COR-L47 (cell line): ENCODE results near the gene MAD1L1.
A peak's percentile ranks its signal among the peaks of the same experiment; 100 is the strongest.

Experiments
- DNase-seq: peaks from one replicate; lab custom pipeline; 2025; lab: John Stamatoyannopoulos, UW

Gene MAD1L1

DNA sequence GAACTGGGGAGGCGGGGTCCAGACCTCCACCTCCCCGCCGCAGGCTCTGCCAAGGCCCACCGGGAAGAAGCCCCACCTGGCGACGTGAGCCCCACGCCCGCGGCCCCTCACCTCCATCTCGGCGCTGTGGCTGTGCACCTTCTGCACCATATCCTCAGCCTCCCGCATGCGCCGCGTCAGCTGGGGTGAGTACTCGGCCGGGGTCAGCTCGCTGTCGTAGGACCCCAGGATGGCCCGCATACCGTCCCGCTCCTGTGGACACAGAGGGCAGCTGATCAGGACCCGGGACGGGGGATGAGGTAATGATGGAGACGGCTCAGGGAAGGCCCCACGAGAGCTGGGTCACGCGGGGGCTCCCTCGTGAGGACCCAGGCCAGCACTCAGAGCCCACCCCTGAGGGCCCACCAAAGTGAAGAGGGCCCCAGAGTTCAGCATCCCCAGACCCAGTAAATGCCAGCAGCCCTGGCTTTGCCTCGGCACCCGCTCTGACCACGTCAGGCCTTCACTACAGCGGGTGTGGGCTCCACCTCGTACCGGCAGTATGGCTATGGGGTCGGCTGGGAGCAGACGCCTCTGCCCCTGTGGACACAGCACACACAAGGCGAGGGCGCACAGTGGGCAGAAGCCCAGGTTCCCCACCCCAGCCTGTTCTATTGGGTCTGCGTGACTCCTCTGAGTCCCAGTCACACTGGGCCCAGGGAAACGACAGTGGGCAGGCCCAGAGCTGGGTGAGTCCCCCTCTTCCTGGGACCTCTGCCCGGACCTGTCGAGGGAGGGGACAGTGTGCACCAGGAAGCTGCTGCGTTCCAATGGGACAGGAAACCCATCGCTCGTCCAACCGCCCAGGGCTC, 218.1 kb downstream of the MAD1L1 start:
- DNase-seq: no peak

DNA sequence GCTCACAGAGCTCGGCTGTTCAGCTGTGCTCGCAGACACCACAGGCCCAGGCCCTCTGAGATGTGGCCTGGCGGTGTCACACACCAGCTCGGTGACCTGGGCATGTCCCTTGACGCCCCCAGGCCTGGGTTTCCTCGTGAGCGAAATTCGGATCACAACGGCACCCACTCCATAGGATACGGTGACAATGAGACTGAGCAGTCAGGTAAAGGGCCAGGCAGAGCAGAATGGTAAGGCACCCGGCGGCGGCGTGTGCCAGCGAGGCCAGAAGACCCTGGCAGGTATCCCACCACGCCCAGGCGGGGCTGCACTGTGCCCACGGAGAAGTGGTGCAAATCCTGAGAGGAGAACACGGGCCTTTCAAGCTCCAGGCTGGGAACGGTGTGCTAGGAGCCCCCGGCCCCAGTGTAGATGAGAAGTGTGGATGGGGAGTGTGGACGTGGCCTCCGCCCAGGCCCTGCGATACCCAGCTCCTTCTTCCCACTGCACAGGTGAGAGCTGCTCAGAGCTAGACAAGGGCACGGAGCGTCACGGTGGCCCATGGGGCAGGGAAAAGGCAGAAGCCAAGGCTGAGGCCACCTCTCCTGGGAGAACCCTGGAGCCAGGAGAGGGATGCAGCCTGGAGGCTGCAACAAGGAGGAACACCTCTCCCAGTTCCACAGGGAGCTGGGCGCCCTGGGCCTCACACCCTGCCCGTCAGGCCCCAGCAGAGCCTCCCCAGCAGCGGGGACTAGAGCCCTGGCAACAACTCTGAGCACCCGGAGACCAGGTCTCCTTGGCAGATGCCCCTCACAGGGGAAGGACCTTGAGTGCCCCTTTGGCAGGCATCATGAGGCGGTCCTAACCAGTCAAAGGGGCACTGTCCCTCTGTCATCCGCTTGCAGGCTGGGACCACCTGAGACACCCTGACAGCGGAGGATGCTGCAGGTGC, 219.1 kb downstream of the MAD1L1 start:
- no peak for DNase-seq

DNA sequence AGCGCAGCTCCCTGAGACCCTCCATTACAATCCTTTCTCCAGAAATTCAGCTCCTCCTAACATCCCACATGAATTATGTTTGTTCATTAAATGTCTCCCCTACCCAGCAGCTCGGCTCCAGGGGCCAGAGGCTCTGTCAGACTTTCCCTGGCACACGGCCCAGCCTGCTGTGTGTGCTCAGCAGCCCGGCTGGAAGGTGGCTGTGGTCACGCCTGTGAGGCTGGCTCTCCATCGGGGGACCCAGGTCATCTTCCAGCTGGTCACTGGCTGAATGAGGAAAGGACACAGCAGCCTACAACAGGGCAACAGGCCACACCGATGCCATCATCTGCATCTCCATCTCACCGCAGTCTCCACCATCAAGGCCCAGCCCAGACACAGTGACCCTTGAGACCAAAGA, 219.8 kb downstream of the MAD1L1 start:
- DNase-seq: peak; percentile 85

DNA sequence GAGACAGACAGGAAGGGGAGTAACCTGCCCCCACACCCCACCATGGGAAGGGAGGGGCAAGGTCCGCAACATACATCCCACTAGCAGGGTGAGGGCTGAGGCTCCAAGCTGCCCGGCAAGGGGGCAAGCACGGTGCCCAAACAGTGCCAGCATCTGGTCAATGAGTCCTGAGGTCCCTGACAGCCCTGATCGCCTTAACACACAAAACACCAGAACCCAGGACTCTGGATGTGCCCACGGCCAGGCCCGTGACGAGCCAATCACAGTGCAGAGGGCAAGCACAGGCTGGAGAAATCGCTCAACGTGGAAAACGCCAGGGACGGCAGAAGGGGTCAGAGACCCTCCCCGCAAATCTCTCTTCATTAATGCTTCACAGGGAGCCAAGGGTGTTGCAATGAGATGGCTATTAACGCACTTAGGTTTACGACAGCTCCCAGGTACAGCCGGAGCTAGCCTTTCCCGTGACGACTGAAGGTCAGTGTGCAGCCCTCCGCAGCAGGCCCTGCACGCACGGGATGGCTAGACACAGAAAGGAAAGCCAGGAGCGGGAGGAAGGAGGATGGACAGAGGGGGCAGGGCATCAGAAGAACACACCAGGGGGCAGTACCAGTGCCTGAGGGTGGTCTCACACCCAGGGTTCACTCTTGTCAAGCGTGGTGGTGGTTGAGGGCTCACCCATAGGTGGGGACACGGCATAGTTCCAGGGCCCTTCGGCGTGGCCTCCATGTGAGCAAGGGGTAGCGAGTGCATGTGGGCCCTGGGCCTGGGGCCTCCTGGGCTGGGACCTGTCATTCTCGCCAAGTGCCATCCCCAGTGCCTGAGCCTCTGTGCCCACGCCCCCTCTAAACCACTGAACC, 220.5 kb downstream of the MAD1L1 start:
- DNase-seq: no peak

DNA sequence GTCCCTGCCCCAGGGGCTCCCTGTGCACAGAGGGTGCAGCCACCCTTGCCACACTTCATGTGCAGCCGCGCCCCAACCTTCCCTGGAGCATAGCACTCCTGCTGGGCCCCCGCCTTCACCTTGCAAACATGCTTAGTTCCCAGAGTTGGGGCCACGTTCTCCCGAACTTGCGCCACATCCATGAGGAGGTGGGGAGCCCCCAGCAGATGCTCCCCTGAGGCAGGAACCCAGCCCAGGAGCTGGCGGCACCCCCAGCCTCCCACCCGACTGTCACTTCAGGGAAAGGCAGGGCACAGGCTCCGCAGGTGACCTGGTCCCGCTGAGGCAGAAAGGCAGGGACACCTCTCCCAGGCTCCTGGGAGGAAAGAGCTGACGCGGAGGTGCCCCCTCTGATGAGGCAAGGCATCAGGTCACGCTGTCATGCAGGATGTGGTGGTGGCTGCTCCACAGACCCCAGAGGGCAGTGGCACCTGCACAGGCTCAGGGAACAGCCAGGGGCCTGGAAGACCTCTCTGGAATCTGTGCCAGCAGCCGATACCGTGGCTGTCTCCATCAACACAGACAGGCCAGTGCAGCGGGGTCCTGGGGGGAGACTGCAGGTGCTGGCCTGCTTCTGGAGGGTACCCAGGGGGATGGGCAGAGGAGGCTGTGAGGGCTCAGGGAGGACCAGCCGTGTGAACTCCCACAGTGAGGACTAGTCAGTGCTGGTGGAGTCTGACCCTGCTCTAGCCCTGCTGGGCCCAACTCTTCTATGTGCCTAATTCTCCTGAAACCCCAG, 221.3 kb downstream of the MAD1L1 start:
- DNase-seq: no peak

DNA sequence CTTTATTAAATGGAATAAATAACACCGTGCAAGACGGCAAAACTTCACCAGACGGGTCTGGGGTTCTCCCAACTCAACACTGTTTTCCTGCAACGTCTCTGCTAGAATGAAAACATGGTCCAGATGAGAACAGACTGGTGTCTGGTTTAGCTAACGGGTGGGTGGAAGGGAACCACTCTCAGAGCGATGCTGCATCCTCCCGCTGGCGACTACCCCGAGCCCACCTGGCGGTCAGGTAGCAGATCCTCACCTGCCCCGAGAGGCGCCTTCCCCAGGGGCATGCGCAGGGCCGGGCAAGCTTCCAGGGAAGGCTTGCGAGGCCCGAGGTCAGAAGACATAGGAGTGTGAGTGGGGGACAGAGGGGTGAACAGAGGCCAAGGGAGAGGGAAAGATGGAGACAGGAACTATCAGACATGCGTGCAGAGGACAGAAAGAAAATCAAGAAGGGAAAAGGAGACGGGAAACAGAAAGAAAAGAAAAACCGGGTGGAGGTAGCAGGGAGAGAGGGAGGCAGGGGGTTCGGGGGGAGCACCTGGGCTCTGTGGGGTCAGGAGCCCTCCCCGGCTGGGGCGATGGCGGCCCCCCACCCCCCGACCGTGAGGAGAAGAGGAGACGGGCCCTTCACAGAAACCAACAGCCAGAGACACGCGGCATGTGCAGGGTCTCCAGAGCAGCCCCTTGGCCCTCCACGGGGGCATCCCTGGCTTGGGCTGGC, 222.0 kb downstream of the MAD1L1 start:
- DNase-seq: no peak

DNA sequence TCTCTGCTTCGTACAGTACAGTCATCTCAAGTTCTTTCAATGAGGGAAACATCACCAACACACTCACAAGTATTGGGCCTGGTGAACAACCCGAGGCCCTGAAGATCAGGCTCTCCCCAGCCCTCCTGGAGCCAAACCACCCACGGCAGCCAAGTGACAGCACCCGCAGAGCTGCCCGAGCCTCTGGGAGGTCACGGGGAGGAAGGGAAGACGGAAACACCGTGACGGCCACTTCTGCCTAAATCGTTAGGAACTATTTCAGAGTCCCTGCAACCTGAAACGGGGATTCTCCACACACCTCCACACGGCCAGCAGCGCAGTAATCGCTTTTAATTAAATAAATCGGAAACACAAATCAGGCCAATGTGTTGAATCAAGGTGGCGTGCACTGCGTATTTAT, 222.6 kb downstream of the MAD1L1 start:
- no peak for DNase-seq

DNA sequence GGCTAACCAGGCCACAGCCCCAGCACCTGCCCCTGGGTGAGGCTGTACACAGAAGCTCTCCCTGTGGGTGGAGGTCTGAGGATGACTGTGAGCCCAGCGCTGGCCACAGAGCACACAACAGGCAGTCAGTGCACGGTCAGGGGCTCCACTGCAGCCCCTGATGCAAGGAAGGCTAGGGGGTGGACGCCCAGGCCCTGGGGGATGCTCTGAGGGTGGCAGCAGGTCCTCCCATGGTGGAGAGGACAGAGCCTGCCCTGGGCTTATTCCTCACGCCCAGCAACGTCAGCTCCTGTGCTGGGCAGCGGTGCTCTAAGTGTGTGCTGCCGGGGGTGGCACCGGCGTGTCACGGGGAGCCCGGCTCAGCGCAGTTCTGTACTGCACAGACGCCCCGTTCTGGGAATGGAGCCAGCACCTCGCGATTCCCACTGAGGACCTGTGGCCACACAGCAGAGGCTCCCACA, 223.2 kb downstream of the MAD1L1 start:
- DNase-seq: peak; percentile 70

DNA sequence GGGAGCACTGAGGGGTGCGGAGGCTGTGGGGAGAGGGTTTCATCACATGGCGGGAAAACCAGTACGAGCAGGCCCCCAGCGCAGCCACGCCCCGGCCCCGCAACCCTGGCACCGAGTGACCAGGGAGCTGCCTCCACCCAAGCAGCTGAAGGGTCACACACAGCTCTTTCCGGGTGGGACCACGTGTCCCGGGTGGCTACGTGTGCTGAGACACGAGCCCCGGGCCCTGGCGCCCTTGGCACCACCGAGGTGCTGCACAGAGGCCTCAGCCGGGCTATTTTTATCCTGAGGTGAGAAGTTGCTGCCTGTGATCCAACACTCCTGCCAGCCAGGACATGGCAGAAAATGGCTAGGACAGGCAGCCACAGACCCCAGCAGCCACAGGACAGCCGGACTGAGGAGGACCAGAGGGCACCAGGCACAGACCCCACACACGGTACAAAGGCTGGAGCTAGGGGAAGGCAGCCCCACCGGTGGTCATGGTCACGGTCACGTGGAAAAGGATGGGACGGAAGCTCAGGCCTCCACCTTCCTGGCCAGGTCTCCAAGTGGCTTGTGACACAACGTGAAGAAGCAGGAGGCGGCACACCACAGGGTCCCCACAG, 223.7 kb downstream of the MAD1L1 start:
- DNase-seq: no peak

DNA sequence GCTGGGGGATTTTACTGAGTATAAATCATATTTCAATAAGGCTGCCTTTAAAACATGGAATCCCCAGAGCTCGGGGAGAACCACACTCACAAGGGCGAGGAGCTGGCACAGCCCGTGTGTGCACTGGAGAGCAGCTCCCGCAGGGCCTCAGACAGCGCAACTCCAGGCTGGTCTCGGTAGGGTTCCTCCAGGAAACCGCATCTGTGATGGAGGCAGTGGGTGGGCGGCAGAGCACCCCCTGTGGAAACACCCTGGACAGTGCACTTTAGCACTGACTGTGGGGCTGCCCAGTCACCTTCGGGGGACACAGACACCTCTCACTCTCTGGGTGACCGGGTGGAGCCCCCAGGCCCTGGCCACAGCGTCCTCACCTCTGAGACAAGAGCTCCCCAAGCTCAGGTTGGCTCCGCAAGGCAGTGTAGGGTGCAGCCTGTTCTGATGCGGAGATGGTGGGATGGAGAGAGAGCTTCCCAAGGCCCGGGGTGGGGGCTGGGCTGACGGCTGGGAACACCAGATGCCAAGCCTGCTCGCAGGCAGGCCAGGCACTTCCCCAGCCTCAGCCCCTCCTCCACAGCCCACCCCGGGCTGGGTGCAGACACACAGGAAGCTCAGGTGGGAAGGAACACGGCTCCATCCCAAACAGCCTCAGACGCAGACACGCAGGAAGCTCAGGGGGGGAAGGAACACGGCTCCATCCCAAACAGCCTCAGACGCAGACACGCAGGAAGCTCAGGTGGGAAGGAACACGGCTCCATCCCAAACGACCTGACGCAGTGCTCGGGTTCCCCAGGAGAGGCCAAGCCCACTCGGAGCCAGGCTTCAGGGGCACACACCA, 224.4 kb downstream of the MAD1L1 start:
- DNase-seq: no peak

DNA sequence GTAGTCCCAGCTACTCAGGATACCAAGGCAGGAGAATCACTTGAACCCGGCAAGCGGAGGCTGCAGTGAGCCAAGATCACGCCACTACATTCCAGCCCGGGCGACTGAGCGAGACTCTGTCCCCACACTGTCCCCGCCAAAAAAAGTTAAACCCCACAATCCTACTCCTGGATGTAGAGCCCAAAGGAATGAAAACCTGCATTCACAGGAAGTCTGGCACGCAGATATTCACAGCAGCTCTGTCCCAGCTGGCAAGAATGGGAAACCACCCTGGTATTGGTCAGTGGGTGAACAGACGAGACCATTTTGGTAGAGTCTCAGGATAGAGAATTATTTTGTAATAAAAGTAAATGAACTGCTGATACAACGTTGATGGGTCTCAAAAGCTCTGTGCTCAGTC, 225.2 kb downstream of the MAD1L1 start:
- DNase-seq: no peak

DNA sequence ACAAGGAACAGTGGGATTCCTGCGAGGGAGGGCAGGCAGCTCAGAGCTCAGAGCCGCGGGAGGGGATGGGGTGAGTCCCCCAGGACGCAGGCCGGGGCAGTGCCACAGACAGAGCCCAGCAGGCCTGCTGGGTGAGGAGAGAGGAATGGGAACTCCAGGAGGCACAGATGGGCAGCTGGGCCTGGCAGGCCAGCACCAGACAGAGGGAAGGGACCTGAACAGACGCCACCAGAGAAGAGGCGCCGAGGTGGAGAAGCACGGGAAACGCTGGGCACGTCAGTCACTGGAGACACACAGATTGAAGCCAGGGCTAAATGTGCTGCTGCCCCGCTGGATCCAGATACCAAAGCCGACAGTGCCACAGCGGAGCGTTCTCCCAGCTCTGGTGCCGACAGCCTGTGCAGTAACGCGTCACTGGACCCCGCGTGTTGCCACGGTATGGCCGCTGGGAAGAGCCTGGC, 225.8 kb downstream of the MAD1L1 start:
- no peak for DNase-seq

DNA sequence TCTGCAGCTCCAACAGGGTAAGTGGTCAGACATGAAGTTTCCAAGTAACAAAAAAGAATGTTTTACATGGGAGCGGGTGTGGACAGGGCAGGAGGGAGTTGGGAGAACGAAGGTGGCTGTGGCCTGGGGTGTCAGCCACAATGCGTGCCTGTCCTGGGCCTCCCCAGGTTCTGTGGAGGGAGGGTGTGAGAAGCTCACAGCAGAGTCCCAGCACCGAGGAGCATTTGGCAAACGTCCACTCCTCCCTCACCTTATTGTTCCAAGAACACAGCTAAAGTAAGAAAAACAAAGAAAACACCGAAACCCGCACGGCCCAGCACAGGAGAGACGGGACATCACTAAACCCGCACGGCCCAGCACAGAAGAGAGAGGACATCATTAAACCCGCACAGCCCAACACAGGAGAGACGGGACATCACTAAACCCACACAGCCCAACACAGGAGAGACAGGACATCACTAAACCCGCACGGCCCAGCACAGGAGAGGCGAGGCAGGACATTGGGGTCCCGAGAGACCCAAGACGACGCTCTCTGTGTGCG, 226.4 kb downstream of the MAD1L1 start:
- DNase-seq: no peak

DNA sequence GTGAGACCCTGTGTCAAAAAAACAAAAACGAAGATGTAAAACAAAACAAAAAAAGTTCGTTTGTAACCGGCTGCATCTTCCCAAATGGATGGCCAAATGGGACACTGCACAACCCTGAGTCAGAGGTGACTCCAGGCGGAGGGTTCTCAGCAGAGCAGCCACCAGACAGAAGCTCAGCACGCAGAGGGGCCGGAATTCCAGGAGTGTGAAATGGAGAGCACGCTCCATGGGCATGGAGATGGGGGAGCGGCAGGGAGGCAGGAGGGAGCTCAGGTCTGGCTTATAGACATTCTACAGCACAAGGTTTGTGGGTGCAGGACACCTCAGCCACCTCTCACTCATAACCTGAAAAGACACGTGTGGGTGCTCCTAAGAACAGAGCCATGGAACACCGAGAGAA, 227.0 kb downstream of the MAD1L1 start:
- DNase-seq: no peak

DNA sequence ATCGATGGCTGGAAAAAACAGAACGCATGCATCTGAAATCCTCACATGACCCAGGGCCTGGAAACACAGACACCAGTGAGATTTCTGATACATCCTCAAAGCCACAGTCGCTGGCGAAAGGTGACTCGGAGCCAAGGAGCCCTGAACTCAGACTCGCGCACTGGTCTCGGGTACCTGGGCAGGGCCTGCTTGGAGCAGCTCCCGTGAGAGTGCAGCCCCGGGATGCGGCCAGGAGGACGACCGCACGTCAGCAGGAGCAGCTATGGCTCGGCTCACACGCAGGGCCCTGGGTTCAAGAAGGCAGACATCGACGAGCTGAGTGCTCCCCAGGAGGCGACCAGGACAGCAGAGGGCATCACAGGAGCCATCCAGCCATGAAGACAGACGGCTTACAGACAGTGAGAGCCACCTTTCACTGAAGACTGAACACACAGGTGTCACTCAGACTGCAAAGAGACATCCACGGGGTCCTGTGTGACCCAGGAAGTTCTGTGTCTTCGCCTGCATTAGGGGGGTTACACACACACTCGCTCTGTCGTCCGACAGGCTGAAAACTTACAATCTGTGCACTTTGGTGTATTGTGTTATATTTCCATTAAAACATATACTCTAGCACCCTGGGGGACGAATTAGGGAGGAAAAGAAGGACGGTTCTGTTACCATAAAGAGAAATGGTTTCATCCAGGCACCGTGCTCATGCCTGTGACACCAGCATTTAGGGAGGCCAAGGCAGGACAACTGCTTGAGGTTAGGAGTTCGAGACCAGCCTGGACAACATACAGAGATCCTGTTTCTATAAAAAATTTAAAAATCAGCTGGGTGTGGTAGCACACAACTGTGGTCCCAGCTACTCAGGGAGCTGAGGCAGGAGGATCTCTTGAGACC, 227.7 kb downstream of the MAD1L1 start:
- no peak for DNase-seq

DNA sequence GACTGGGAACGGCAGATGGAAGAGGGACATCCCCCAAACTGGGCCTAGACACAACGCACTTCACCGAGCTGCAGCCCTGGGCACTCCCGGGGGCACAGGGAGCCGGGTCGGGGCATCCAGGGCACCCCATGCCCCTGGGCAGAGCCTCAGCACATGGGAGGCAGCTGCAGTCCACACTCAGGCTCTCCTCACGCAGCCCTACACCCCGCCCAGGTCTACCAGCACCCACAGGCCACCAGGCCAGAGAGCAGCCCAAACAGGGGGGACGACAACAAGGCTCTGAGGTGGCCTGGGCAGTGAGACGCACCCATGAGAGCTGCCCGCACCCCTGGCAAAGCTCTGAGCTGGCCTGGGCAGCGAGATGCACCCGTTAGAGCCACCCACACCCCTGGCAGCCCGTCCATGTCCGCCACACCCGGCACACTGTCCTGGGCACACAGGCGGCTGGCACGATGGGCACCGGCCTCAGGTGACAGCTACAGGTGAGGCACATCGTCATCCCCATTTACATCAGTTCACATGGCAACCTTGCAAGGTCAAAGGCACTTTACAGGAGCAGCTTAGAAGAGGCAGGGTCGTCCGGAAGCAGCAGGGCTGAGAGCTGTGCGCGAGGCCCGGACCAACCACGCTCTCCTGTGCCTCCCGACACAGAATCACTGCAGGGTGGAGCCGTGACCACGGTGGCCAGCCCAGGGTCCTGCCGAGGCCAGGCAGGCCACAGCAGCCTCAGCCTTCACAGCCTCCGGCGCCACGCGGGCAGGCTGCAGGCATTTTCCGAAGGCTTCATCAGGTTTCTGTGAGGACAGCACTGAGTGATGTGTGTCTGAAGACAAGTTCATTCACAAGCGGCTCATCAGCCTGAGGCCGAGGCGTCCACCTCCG, 228.6 kb downstream of the MAD1L1 start:
- DNase-seq: no peak

DNA sequence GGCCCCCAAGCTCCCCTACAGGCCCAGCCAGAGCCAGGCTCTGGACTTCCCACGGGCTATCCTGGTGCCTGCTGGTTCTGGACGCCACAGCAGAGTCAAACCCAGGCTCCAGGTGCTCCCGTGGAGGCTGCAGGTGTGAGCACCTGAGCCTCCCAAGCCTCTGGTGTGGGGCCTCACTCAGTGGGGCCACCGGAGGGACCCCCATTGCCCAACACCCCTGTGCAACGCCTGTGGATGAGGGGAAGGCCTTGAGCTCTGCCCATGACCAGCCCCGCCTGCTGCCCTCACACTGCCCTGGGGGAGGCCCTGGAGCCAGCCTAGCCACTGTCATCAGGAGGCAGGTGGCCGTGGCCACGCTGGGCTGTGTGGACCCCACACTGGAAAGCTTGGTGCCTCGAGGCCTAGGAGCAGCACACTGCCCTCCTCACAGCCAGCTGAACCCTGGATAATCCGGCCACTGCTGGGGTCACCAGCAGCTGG, 229.3 kb downstream of the MAD1L1 start:
- no peak for DNase-seq
